ENCODE data around the gene MLST8. TPM values are rescaled to one million over a fixed set of nuclear protein-coding genes. Genes with fewer than 3 reads are reported as not detected.

MLST8 gene
- total RNA-seq, 1 donor from 2014 or later, result 38.7 TPM

DNA sequence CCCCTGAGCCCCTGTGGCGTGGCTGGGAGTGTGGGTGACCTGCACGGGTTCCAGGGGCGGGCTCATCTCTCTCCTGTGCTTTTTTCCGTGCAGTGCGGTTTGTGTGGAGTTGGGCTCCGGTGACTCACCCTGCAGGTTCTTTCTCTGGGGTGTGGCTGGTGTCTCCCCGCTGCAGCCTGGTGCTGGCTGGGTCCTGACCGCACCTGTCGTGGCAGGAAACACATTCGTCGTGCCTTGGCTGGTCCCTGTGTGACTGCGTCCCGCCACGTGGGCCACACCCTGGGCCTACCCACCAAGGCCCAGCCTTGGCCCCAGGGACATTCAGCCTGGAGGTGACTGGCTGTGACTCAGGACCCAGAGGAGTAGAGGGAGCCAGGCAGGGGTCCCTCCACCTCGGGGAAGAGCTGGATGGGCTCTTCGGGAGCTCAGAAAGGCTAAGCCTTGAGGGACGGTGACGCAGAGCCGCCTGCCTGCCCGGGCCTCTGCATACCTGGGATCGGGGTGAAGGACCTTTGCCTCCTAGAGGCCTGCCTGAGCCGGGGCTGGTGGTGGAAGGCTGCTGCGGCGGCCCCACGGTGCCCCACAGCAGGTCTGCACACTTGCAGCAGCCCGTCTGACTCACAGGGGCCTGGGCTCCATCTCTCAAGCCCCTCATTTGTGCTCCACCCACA lies 41.9 kb upstream of the MLST8 start:
- Mint-ChIP-seq H3K27ac (no peak overlapping the region), H3K9me3 (no peaks in the 10 kb centered on the region), H3K36me3 (ENCODE audit: low read depth) (peaks cover 14% of the 10 kb centered on the region), H3K27me3 (no peaks in the 10 kb centered on the region), H3K4me3 (no peak overlapping the region), H3K4me1 (peaks cover 19% of the 10 kb centered on the region)
- TF ChIP-seq, protein P1, sequence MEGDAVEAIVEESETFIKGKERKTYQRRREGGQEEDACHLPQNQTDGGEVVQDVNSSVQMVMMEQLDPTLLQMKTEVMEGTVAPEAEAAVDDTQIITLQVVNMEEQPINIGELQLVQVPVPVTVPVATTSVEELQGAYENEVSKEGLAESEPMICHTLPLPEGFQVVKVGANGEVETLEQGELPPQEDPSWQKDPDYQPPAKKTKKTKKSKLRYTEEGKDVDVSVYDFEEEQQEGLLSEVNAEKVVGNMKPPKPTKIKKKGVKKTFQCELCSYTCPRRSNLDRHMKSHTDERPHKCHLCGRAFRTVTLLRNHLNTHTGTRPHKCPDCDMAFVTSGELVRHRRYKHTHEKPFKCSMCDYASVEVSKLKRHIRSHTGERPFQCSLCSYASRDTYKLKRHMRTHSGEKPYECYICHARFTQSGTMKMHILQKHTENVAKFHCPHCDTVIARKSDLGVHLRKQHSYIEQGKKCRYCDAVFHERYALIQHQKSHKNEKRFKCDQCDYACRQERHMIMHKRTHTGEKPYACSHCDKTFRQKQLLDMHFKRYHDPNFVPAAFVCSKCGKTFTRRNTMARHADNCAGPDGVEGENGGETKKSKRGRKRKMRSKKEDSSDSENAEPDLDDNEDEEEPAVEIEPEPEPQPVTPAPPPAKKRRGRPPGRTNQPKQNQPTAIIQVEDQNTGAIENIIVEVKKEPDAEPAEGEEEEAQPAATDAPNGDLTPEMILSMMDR (IDR thresholded peaks at IDR 0.05), result no peak
- no peak for ATAC-seq (ENCODE audit: low read depth)
- intact Hi-C loops (cut with micrococcal nuclease), result no loop called here
- DNase-seq, result no peak
- POLR2A ChIA-PET, result interaction anchor here (1.4 kb wide), 1 partner anchor 8 kb away, joined by 4 read pairs; the partner anchor contains the start of gene TRAF7
- CTCF ChIA-PET, result no interaction called here

DNA sequence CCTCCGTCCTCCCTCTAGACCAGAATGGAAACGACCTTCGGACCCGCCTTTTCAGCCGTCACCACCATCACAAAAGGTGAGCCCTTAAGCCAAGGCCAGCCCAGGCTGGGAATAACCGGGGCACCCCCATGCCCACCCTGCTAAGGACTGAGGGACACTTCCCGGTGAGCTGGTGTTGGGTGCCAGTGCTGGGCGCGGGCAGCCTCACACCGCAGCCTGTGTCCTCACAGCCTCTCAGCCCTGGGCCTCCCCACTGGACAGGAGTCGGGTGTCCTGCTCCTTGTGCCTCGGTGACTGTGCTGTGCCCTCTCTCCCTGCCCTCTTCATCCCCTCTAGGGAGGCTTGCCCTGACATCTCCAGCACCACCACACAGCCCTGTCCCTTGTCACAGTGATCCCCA lies 39.4 kb upstream of the MLST8 start:
- Mint-ChIP-seq H3K36me3 (ENCODE audit: low read depth) (peaks cover 16% of the 10 kb centered on the region), H3K4me1 (peaks cover 6% of the 10 kb centered on the region), H3K9me3 (no peaks in the 10 kb centered on the region), H3K4me3 (no peak overlapping the region), H3K27me3 (no peaks in the 10 kb centered on the region), H3K27ac (no peak overlapping the region)
- ChIA-PET CTCF (no interaction called here), POLR2A (interaction anchor here (3.6 kb wide), 1 partner anchor 10 kb away, joined by 14 read pairs; the partner anchor contains the start of gene TRAF7)
- TF ChIP-seq, protein P1 (IDR thresholded peaks at IDR 0.05), result no peak
- DNase-seq (no peak), ATAC-seq (ENCODE audit: low read depth) (no peak)
- intact Hi-C loops (cut with micrococcal nuclease), result no loop called here

DNA sequence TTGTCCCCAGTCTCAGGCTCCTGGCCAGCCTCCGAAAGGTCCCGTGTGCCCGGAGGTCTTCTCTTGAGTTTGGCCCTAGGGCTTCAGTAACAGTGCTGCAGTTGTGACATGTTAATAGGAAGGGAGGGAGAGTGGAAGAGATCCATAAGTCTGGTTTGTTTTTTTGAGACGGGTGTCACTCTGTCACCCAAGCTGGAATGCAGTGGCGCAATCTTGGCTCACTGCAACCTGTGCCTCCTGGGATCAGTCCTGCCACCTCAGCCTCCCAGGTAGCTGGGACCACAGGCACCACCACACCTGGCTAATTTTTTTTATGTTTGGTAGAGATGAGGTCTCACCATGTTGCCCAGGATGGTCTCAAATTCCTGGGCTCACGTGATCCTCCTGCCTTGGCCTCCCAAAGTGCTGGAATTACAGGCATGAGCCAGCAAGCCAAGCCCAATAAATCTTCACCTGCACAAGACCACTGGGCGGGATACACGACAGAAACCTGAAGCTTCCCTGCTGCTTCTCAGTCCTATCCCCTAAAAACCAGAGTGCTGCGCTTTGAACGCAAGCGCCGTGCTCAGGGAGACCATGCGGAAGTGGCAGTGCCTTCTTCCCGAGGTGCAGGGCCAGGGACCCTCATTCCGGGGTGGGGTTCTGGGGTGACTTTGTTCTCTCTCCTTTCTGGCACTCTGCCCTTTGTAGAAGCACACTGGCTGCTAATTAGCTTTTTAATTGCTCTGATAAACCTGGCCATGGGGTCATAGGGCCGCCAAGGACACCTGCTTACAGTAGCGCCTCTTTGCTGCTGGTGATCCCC lies 38.8 kb upstream of the MLST8 start:
- no peak for DNase-seq
- H3K27me3 Mint-ChIP-seq, result no peaks in the 10 kb centered on the region
- no peak overlapping the region for H3K4me3 Mint-ChIP-seq
- CTCF ChIA-PET, result no interaction called here
- TF ChIP-seq, protein P1 (IDR thresholded peaks at IDR 0.05), result no peak
- POLR2A ChIA-PET, result interaction anchor here (3.6 kb wide), 1 partner anchor 11 kb away, joined by 14 read pairs; the partner anchor contains the start of gene TRAF7
- peaks cover 16% of the 10 kb centered on the region for H3K36me3 Mint-ChIP-seq (ENCODE audit: low read depth)
- no peak overlapping the region for H3K27ac Mint-ChIP-seq
- H3K4me1 Mint-ChIP-seq, result peaks cover 3% of the 10 kb centered on the region
- no peaks in the 10 kb centered on the region for H3K9me3 Mint-ChIP-seq
- intact Hi-C loops (cut with micrococcal nuclease), result no loop called here
- ATAC-seq (ENCODE audit: low read depth), result no peak

DNA sequence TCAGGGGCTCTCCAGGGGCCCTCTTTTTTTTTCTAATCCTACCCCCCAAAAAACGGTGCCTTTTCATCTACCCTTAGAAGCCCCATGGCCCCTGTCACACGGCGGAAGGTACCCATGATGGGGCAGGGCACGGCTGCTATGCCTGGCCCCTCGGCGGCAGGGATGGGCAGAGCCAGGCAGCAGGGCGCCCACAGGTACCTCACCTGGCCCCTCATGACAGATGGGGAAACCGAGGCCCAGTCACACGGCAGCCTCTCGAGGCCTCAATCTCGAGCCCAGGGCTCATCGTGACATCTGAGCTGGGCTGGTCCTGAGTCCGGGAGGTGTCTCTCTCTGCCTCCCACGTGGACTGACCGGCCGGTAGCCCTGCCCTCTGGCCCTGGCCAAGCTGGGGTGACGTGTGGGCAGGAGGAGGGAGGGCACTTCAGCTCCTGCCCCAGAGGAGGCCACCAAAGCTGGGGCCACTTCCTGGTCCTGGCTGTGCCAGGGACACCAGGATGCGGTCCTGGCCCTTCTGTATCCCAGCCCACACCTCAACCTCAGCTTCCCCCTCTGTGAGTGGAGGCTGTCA lies 38.1 kb upstream of the MLST8 start:
- no peak overlapping the region for H3K27ac Mint-ChIP-seq
- intact Hi-C loops (cut with micrococcal nuclease), result no loop called here
- no peaks in the 10 kb centered on the region for H3K4me1 Mint-ChIP-seq
- POLR2A ChIA-PET, result interaction anchor here (3.6 kb wide), 1 partner anchor 12 kb away, joined by 14 read pairs; the partner anchor contains the start of gene TRAF7
- TF ChIP-seq, protein P1 (IDR thresholded peaks at IDR 0.05), result no peak
- CTCF ChIA-PET, result no interaction called here
- no peaks in the 10 kb centered on the region for H3K9me3 Mint-ChIP-seq
- H3K36me3 Mint-ChIP-seq (ENCODE audit: low read depth), result peaks cover 20% of the 10 kb centered on the region
- DNase-seq, result no peak
- no peak for ATAC-seq (ENCODE audit: low read depth)
- H3K27me3 Mint-ChIP-seq, result no peaks in the 10 kb centered on the region
- H3K4me3 Mint-ChIP-seq, result no peak overlapping the region

DNA sequence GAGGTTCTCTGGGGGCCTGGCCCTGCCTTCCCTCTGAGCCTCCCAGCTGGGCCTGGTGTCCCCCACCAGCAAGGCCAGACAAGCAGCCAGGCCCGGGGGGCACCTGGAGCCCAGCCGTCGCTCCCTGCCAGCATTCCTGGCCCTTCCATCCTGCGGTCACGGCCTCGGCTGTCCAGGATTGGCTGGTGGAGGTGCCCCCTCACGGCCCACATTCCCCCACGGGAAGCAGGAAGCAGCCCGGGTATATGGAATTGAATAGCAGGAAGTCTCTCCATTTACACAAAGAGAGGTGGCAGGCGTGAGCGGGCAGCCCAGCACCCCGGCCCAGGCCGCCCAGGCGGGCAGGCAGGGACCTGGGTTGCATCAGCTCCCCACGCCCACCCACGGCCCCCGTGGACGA lies 35.2 kb upstream of the MLST8 start:
- peaks cover 35% of the 10 kb centered on the region for H3K36me3 Mint-ChIP-seq (ENCODE audit: low read depth)
- DNase-seq, result no peak
- no peaks in the 10 kb centered on the region for H3K4me1 Mint-ChIP-seq
- H3K9me3 Mint-ChIP-seq, result no peaks in the 10 kb centered on the region
- ChIA-PET CTCF (no interaction called here), POLR2A (no interaction called here)
- H3K4me3 Mint-ChIP-seq, result no peak overlapping the region
- no peak overlapping the region for H3K27ac Mint-ChIP-seq
- intact Hi-C loops (cut with micrococcal nuclease), result no loop called here
- H3K27me3 Mint-ChIP-seq, result no peaks in the 10 kb centered on the region
- TF ChIP-seq, protein P1 (IDR thresholded peaks at IDR 0.05), result no peak
- ATAC-seq (ENCODE audit: low read depth), result no peak
